Chondrocyte (in vitro differentiated cells): Measurements from ENCODE around the gene ANKHD1. TPM values are rescaled to one million over a fixed set of nuclear protein-coding genes. Genes with fewer than 3 reads are reported as not detected.
A peak's percentile ranks its signal among the peaks of the same experiment; 100 is the strongest.

Source experiments
- DNase-seq: peaks from one replicate; pipeline ENCODE4 v3.0.0; 2021; ENCODE audit warnings: mixed read lengths, low spot score
- H3K27ac Mint-ChIP-seq: one replicate; pipeline ENCODE4 v1.8.0; 2021; ENCODE audit warnings: mild to moderate bottlenecking, moderate library complexity, mixed read lengths; ENCODE audit not compliant: unreplicated experiment
- H3K27me3 Mint-ChIP-seq: 2 replicates; pipeline ENCODE4 v1.8.0; 2021; ENCODE audit warnings: low read depth, mixed read lengths
- H3K36me3 Mint-ChIP-seq: 2 replicates; pipeline ENCODE4 v1.8.0; 2021; ENCODE audit warnings: low read depth, mixed read lengths
- H3K4me1 Mint-ChIP-seq: 2 replicates; pipeline ENCODE4 v1.8.0; 2021; ENCODE audit warnings: low read depth, mild to moderate bottlenecking, mixed read lengths
- H3K4me3 Mint-ChIP-seq: one replicate; pipeline ENCODE4 v1.8.0; 2021; ENCODE audit warnings: mild to moderate bottlenecking, moderate library complexity, mixed read lengths; ENCODE audit not compliant: unreplicated experiment
- H3K9me3 Mint-ChIP-seq: 2 replicates; pipeline ENCODE4 v1.8.0; 2021; ENCODE audit warnings: low read depth, mixed read lengths
- CTCF ChIP-seq: fragments of 200-600 bp; sonication (generic); IDR thresholded peaks from 2 replicates; pipeline ENCODE4 v1.5.0; 2021; ENCODE audit warnings: antibody characterized with exemption, mild to moderate bottlenecking, moderate library complexity
- total RNA-seq: library from RNA; stranded (reverse); gene quantifications from 3 replicates; pipeline ENCODE4 v1.2.1, GENCODE V29; 2021

ANKHD1 gene
- total RNA-seq, 1 donor from 2014 or later: 61.4 TPM

GRCh38 chr5:140560227-140560626, 158.6 kb downstream of the ANKHD1 start:
- H3K4me3 Mint-ChIP-seq: no peak overlapping the region
- H3K36me3 Mint-ChIP-seq: peaks cover 8% of the 10 kb centered on the region
- TF ChIP-seq CTCF: no peak
- no peaks in the 10 kb centered on the region for H3K27me3 Mint-ChIP-seq
- no peaks in the 10 kb centered on the region for H3K9me3 Mint-ChIP-seq
- no peak for DNase-seq
- H3K27ac Mint-ChIP-seq: peak overlapping the region; percentile 42
- peaks cover 52% of the 10 kb centered on the region for H3K4me1 Mint-ChIP-seq

- H3K4me3 Mint-ChIP-seq: no peak overlapping the region
- no peak for DNase-seq
- H3K36me3 Mint-ChIP-seq: peaks cover 11% of the 10 kb centered on the region
- no peaks in the 10 kb centered on the region for H3K27me3 Mint-ChIP-seq
- peaks cover 51% of the 10 kb centered on the region for H3K4me1 Mint-ChIP-seq
- no peak for TF ChIP-seq CTCF
- no peak overlapping the region for H3K27ac Mint-ChIP-seq
- H3K9me3 Mint-ChIP-seq: no peaks in the 10 kb centered on the region
Measured at GRCh38 chr5:140561753-140562523, 160.3 kb downstream of the ANKHD1 start.

- peaks cover 18% of the 10 kb centered on the region for H3K36me3 Mint-ChIP-seq
- no peaks in the 10 kb centered on the region for H3K9me3 Mint-ChIP-seq
- H3K4me3 Mint-ChIP-seq: peak overlapping the region; percentile 95
- peaks cover 44% of the 10 kb centered on the region for H3K4me1 Mint-ChIP-seq
- TF ChIP-seq CTCF: no peak
- no peak for DNase-seq
- peak overlapping the region; percentile 97 for H3K27ac Mint-ChIP-seq
- H3K27me3 Mint-ChIP-seq: no peaks in the 10 kb centered on the region
Measured at GRCh38 chr5:140563596-140563995, 162.0 kb downstream of the ANKHD1 start.

GRCh38 chr5:140564196-140565023, 162.8 kb downstream of the ANKHD1 start, which contains the start of the genes APBB3 and SLC35A4:
TSS of gene APBB3 (minus strand) at chr5:140564598. CDS start at chr5:140564245, 353 bp downstream.
TSS of gene SLC35A4 (plus strand) at chr5:140564828. CDS start at chr5:140567170, 2,342 bp downstream.
- Mint-ChIP-seq H3K4me3 (peak within 1 kb of the TSS; percentile 95), H3K4me1 (peaks cover 44% of the 10 kb centered on the region), H3K27ac (peak within 1 kb of the TSS; percentile 97), H3K36me3 (peaks cover 18% of the 10 kb centered on the region), H3K27me3 (no peaks in the 10 kb centered on the region), H3K9me3 (no peaks in the 10 kb centered on the region)
- DNase-seq: peak; percentile 99
- TF ChIP-seq CTCF: no peak
